HEK293T (cell line): ENCODE results near the gene CCNL2.
A peak's percentile ranks its signal among the peaks of the same experiment; 100 is the strongest.

ENCODE experiments used
- ARNT ChIP-seq: fragments of 450-650 bp; IDR thresholded peaks from 2 replicates; pipeline ENCODE4 v1.6.1; 2017; ENCODE audit warnings: mild to moderate bottlenecking
- BHLHE40 ChIP-seq: fragments of 450-650 bp; IDR thresholded peaks from 2 replicates; pipeline ENCODE4 v1.6.1; 2016; ENCODE audit warnings: mild to moderate bottlenecking, moderate library complexity, borderline replicate concordance
- ELF4 ChIP-seq: fragments of 450-650 bp; IDR thresholded peaks from 2 replicates; pipeline ENCODE4 v1.6.1; 2017; ENCODE audit warnings: antibody characterized with exemption
- FOXA1 ChIP-seq: fragments of 450-650 bp; IDR thresholded peaks from 2 replicates; pipeline ENCODE4 v1.6.1; 2016; ENCODE audit warnings: mild to moderate bottlenecking
- FOXK2 ChIP-seq: fragments of 450-650 bp; IDR thresholded peaks from 2 replicates; pipeline ENCODE4 v1.6.1; 2016; ENCODE audit warnings: mild to moderate bottlenecking
- FOXM1 ChIP-seq: fragments of 450-650 bp; IDR thresholded peaks from 2 replicates; pipeline ENCODE4 v1.6.1; 2017; ENCODE audit warnings: mild to moderate bottlenecking, borderline replicate concordance
- HDGF ChIP-seq: fragments of 450-650 bp; IDR thresholded peaks from 2 replicates; pipeline ENCODE4 v1.6.1; 2017; ENCODE audit warnings: antibody characterized with exemption, borderline replicate concordance
- NFRKB ChIP-seq: fragments of 450-650 bp; IDR thresholded peaks from 2 replicates; pipeline ENCODE4 v1.6.1; 2016; ENCODE audit warnings: mild to moderate bottlenecking, moderate library complexity
- PKNOX1 ChIP-seq: fragments of 450-650 bp; IDR thresholded peaks from 2 replicates; pipeline ENCODE4 v1.6.1; 2016
- SP1 ChIP-seq: fragments of 450-650 bp; IDR thresholded peaks from 2 replicates; pipeline ENCODE4 v1.6.1; 2017
- SUZ12 ChIP-seq: fragments of 450-650 bp; IDR thresholded peaks from 2 replicates; pipeline ENCODE4 v1.6.1; 2016; ENCODE audit warnings: mild to moderate bottlenecking
- TARDBP ChIP-seq: fragments of 450-650 bp; IDR thresholded peaks from 2 replicates; pipeline ENCODE4 v1.6.1; 2016
- ZNF384 ChIP-seq: fragments of 450-650 bp; IDR thresholded peaks from 2 replicates; pipeline ENCODE4 v1.6.1; 2016

DNA sequence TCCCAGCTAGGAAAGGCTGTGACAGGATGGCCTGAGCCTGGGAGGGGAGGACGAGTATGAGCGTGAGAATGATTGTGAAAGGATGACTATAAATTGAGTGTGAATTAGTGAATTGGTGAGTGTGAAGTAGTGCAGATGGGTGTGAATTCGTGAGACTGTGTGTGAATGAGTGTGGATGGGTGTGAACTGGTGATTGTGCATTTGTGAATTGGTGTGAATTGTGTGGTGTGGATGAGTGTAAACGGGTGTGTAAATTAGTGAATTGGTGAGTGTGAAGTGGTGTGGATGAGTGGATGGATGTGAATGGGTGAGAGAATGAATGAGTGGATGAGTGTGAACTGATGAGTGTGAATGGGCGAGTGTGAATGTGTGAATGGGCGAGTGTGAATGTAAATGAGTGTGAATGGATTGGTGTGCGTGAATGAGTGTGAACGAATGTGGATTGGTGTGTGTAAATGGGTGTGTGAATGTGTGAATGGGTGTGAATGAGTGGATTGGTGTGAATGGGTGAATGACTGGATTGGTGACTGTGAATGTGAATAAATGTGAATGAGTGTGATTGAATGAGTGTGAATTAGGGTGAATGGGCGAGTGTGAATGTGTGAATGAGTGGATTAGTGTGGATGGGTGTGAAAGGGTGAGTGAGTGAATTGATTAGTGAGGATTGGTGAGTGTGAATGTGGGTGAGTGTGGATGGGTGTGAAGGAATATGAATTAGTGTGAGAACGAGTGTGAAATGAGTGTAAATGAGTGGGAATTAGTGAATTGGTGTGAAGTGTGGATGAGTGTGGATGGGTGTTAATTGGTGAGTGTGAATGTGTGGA, 33.0 kb downstream of the CCNL2 start:
- TF ChIP-seq HDGF (no peak), NFRKB (no peak), SP1 (no peak), FOXK2 (no peak), ARNT (no peak), ELF4 (no peak), BHLHE40 (no peak), TARDBP (peak; percentile 47; the same call in 1 of the 2 replicates), FOXM1 (no peak), SUZ12 (no peak), ZNF384 (no peak), PKNOX1 (no peak), FOXA1 (no peak)
